Activated naive CD8-positive, alpha-beta T cell treated with anti-CD3 and anti-CD28 coated beads, Interleukin-2, amount 10 ng/mL, durations not matched to agents 7 days and 5 days (primary cell): ENCODE data around the gene STIMATE. TPM values are rescaled to one million over a fixed set of nuclear protein-coding genes. Genes with fewer than 3 reads are reported as not detected.

Experiments used
- ATAC-seq: fragments of 150-1000 bp; cut with Tn5 transposase; one replicate; pipeline ENCODE4 v1.10.0; 2021; ENCODE audit warnings: low read depth, moderate library complexity
- POLR2A ChIA-PET: fragments of 350-600 bp; sonication (Branson Sonifier 250); formaldehyde crosslinking; loops from one replicate; lab custom pipeline; 2021; ENCODE audit warnings: antibody characterized with exemption; lab: Charles Lee
- DNase-seq: peaks from one replicate; pipeline ENCODE4 v3.0.0; 2021
- H3K27ac Mint-ChIP-seq: one replicate; pipeline ENCODE4 v1.8.0; 2022; ENCODE audit warnings: mild to moderate bottlenecking, mixed read lengths
- H3K27me3 Mint-ChIP-seq: one replicate; pipeline ENCODE4 v1.8.0; 2022; ENCODE audit warnings: mild to moderate bottlenecking, moderate library complexity, mixed read lengths
- H3K36me3 Mint-ChIP-seq: one replicate; pipeline ENCODE4 v1.8.0; 2021; ENCODE audit warnings: mild to moderate bottlenecking, mixed read lengths
- H3K4me1 Mint-ChIP-seq: one replicate; pipeline ENCODE4 v1.8.0; 2021; ENCODE audit warnings: mixed read lengths
- H3K4me3 Mint-ChIP-seq: one replicate; pipeline ENCODE4 v1.8.0; 2022; ENCODE audit warnings: mild to moderate bottlenecking, moderate library complexity, mixed read lengths
- H3K9me3 Mint-ChIP-seq: one replicate; pipeline ENCODE4 v1.8.0; 2021; ENCODE audit warnings: mixed read lengths
- total RNA-seq, 2 experiments: library from RNA; stranded (reverse); gene quantifications; one replicate each; pipeline ENCODE4 v1.2.3, GENCODE V29; 2021

The STIMATE gene
- total RNA-seq, 2 experiments from 2014 or later: 38.5 to 39.1 TPM

DNA sequence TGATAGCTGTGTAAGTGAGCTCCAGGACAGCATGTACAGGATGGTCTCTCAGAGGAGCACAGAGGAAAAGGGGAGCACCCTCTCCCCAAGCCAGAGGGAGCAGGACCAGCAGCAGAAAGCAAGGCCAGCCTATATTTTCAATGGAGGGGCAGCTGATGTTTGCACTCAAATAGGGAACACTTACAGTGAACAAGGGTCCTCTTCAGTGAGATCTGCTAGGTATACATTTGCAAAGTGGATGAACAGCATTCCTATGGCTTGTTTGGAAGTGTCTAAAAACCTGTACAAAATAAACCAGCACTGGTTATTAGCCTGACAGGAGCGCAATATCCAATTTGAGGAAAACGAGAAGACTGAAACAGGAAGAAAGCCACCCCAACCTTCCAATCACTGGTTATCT, 44.9 kb downstream of the STIMATE start:
- ATAC-seq (no peak), DNase-seq (no peak)
- H3K36me3 Mint-ChIP-seq: peaks cover 5% of the 10 kb centered on the region
- POLR2A ChIA-PET: no interaction called here
- H3K9me3 Mint-ChIP-seq: no peaks in the 10 kb centered on the region
- no peak overlapping the region for H3K4me3 Mint-ChIP-seq
- no peaks in the 10 kb centered on the region for H3K27me3 Mint-ChIP-seq
- H3K4me1 Mint-ChIP-seq: no peaks in the 10 kb centered on the region
- no peak overlapping the region for H3K27ac Mint-ChIP-seq

DNA sequence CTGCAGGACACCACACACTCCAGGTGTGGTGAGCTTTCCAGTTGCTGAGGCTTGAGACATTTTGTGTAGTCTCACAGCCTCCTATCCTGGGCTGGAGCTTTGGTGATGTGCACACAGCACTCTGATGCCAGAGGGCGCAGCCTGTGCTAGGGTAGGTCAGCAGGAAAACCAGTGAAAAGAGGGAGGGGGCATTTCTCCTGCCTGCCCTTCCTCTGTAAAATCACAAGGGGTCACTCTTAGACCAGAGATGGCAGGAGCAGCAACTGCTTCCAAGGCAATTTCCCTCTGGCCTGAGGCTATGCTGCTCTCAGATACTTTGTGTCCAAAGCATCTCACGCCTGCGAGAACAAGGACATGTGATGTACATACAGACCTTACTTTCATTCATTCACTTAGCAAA, 46.0 kb downstream of the STIMATE start:
- H3K9me3 Mint-ChIP-seq: no peaks in the 10 kb centered on the region
- DNase-seq (no peak), ATAC-seq (peak; percentile 56)
- peaks cover 6% of the 10 kb centered on the region for H3K4me1 Mint-ChIP-seq
- no peaks in the 10 kb centered on the region for H3K27me3 Mint-ChIP-seq
- peaks cover 5% of the 10 kb centered on the region for H3K36me3 Mint-ChIP-seq
- H3K4me3 Mint-ChIP-seq: no peak overlapping the region
- no peak overlapping the region for H3K27ac Mint-ChIP-seq
- POLR2A ChIA-PET: no interaction called here

- DNase-seq: no peak
- peaks cover 5% of the 10 kb centered on the region for H3K36me3 Mint-ChIP-seq
- H3K9me3 Mint-ChIP-seq: no peaks in the 10 kb centered on the region
- peaks cover 8% of the 10 kb centered on the region for H3K4me1 Mint-ChIP-seq
- H3K27ac Mint-ChIP-seq: no peak overlapping the region
- POLR2A ChIA-PET: no interaction called here
- H3K27me3 Mint-ChIP-seq: no peaks in the 10 kb centered on the region
- no peak for ATAC-seq
- no peak overlapping the region for H3K4me3 Mint-ChIP-seq
These were observed 47.7 kb downstream of the STIMATE start for GRCh38 chr3:52849656-52850055.

- Mint-ChIP-seq H3K27me3 (no peaks in the 10 kb centered on the region), H3K4me3 (no peak overlapping the region), H3K9me3 (no peaks in the 10 kb centered on the region), H3K36me3 (peaks cover 5% of the 10 kb centered on the region), H3K4me1 (peaks cover 11% of the 10 kb centered on the region), H3K27ac (no peak overlapping the region)
- POLR2A ChIA-PET: no interaction called here
- ATAC-seq (no peak), DNase-seq (no peak)
These were observed 48.7 kb downstream of the STIMATE start for GRCh38 chr3:52848617-52849016.

DNA sequence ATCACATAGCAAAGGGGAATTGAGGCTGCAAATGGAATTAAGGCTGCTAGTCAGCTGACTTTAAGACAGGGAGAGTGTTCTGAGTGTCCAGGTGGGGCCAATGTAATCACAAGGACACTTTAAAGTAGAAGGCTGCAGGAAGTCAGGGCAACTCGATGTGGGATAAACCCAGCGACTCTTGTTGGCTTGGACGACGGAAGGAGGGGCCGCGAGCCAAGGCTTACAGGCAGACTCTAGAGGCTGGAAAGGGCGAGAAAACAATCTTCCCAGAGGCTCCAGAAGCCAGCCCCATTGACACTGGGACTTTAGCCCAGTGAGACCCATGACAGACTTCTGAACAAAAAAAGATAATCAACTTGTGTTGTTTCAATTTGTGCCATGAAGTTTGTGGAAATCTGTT, 49.6 kb downstream of the STIMATE start:
- ATAC-seq: no peak
- Mint-ChIP-seq H3K4me1 (peaks cover 11% of the 10 kb centered on the region), H3K27me3 (no peaks in the 10 kb centered on the region), H3K9me3 (no peaks in the 10 kb centered on the region), H3K4me3 (no peak overlapping the region), H3K27ac (no peak overlapping the region), H3K36me3 (peaks cover 5% of the 10 kb centered on the region)
- no peak for DNase-seq
- POLR2A ChIA-PET: no interaction called here

- Mint-ChIP-seq H3K36me3 (peaks cover 5% of the 10 kb centered on the region), H3K4me3 (no peak overlapping the region), H3K4me1 (peaks cover 11% of the 10 kb centered on the region), H3K27me3 (no peaks in the 10 kb centered on the region), H3K9me3 (no peaks in the 10 kb centered on the region), H3K27ac (no peak overlapping the region)
- DNase-seq (no peak), ATAC-seq (no peak)
- POLR2A ChIA-PET: no interaction called here
These were observed 50.1 kb downstream of the STIMATE start for GRCh38 chr3:52847241-52847640.

GRCh38 chr3:52846432-52846965, 50.8 kb downstream of the STIMATE start:
- Mint-ChIP-seq H3K36me3 (peaks cover 1% of the 10 kb centered on the region), H3K27ac (no peak overlapping the region)
- no peak for ATAC-seq

DNA sequence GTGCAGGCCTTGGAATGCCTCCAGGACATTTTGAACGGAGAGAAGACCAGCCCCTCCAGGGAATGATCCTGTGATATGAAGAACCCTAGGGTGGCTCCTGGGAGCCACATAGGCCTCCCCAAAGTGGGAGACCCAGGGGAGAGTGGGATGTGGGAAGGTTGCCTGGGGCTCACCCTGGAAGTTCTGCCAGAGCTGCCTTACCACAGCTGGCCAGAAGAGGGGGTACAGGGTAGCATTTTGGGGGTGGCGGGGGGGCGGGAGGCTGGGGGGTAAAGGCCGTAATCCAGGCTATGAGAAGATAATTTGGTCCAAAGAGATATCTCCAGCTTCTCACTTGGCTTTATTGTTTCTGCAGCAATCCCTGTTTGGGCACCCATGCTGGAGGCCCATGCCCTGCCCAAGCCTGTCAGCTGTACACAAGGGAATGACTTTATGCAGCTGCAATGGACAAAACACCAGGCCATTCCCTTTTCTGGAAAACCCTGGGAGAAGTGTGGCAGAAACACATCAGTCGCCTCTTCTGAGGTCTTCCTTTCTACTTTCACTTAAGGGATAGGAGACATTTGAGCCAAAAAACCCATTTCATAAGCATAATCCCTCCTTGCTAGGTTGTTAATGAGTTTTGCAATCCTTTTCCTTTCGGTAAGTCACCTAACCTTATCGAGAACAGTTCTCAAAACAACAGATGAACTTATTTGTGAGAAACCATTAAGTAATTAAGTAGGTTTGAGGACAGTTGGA, 51.5 kb downstream of the STIMATE start:
- no peaks in the 10 kb centered on the region for H3K27me3 Mint-ChIP-seq
- H3K36me3 Mint-ChIP-seq: peaks cover 1% of the 10 kb centered on the region
- H3K9me3 Mint-ChIP-seq: no peaks in the 10 kb centered on the region
- no peak overlapping the region for H3K27ac Mint-ChIP-seq
- POLR2A ChIA-PET: interaction anchor here (0.9 kb wide), 1 partner anchor 200 kb away, joined by 3 read pairs; the partner anchor contains the start of gene SFMBT1
- no peak overlapping the region for H3K4me3 Mint-ChIP-seq
- peaks cover 11% of the 10 kb centered on the region for H3K4me1 Mint-ChIP-seq
- DNase-seq (no peak), ATAC-seq (no peak)

More at GRCh38 chr3:52846432-52846965, 50.8 kb downstream of the STIMATE start:
- Mint-ChIP-seq H3K4me3 (no peak overlapping the region), H3K4me1 (peaks cover 11% of the 10 kb centered on the region), H3K27me3 (no peaks in the 10 kb centered on the region), H3K9me3 (no peaks in the 10 kb centered on the region)
- no peak for DNase-seq
- POLR2A ChIA-PET: no interaction called here

- no peaks in the 10 kb centered on the region for H3K9me3 Mint-ChIP-seq
- peaks cover 4% of the 10 kb centered on the region for H3K36me3 Mint-ChIP-seq
- no peak overlapping the region for H3K4me3 Mint-ChIP-seq
- H3K4me1 Mint-ChIP-seq: peaks cover 11% of the 10 kb centered on the region
- ATAC-seq (no peak), DNase-seq (no peak)
- POLR2A ChIA-PET: interaction anchor here (0.9 kb wide), 1 partner anchor 201 kb away, joined by 3 read pairs; the partner anchor contains the start of gene SFMBT1
- H3K27me3 Mint-ChIP-seq: no peaks in the 10 kb centered on the region
- no peak overlapping the region for H3K27ac Mint-ChIP-seq
These were observed 52.2 kb downstream of the STIMATE start for GRCh38 chr3:52845157-52845556.

DNA sequence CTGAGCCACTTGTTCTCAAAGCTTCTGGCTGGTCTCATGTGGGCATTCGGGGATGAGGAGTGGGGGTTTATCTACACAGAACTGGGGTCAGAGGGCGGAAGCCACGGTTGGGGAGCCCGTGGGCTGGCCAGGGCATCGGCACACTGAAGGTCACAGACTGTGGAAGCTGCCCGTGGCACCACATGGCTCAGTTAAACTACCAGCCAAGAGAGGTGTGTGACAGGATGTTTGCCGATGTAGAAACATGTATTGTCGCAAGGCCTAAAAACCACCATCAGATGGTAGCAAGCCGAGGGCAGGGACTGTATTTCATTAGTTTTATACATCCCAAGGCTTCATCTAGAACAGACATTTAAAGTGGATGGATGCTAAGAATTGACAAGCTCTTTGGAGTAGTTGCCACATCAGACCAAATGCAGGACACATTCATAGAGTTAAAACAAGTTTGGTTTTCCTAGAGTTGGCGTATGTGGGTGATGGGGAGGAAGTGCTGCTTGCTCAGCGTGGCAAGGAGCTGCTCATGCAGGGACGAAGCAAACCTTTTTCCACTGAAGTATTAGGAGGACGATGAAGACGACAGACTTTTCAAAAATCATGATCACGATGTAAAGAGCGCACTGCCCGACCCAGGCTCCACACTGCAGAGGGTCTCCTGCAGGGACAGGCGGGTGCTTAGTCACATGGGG, 52.9 kb downstream of the STIMATE start:
- no peak overlapping the region for H3K27ac Mint-ChIP-seq
- H3K4me3 Mint-ChIP-seq: no peak overlapping the region
- ATAC-seq (no peak), DNase-seq (no peak)
- H3K36me3 Mint-ChIP-seq: peaks cover 5% of the 10 kb centered on the region
- POLR2A ChIA-PET: no interaction called here
- peaks cover 15% of the 10 kb centered on the region for H3K4me1 Mint-ChIP-seq
- no peaks in the 10 kb centered on the region for H3K9me3 Mint-ChIP-seq
- H3K27me3 Mint-ChIP-seq: no peaks in the 10 kb centered on the region

DNA sequence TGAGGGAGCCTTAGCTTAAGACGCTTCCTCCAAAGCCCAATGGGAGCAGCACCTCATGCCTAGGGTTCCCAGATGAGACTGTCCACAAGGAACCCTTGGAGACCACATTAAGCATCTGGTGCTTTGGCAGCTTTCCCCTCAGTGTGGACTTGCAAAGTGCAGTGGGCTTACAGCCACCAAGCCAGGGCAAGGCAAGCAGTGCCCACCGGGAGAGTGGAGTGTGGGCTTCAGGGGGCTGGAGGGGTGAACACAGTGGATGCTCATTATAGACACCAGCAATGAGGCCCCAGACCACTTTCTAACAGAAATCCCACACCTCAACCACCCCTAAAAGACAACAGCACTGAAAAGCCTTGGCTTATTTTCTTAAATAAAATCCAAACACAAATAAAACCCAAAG, 53.5 kb downstream of the STIMATE start:
- H3K4me3 Mint-ChIP-seq: no peak overlapping the region
- H3K9me3 Mint-ChIP-seq: no peaks in the 10 kb centered on the region
- peaks cover 19% of the 10 kb centered on the region for H3K4me1 Mint-ChIP-seq
- no peaks in the 10 kb centered on the region for H3K27me3 Mint-ChIP-seq
- no peak overlapping the region for H3K27ac Mint-ChIP-seq
- POLR2A ChIA-PET: no interaction called here
- no peak for ATAC-seq
- no peak for DNase-seq
- peaks cover 5% of the 10 kb centered on the region for H3K36me3 Mint-ChIP-seq

DNA sequence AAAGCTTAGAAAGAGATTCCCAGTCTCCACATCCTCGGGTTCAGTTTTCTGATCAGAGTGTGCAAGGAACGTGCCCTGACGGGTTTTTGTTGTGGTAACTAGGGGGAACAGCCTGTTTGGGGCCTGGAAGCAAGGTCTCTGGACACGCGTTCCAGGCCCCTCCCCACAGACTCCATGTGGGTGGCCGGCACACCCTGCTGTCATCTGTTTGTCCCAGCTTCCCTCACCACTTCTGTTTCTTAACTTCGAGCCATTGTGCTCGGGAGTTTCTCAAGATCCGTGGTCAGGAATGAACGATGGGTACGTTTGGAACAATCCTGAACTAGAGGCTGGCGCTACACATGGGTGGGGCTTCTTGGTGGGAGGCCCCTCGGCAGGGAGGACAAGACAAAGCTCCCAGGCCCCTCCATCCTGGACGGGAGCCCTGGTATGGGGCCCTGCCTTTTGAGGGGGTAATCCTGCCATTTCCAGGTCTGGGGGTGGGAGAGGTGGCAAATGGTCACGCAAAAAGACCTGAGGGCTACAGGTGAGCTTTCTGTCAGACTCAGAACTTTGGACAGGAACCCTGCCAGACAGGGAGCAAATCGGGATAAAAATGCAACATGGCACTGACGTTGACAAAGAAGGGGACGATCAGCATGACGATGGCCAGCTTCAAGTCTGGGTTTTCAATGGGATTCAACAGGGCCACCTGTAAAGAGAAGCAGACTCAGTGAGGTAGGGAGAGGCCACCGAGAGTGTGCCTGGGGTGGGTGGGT, 54.1 kb downstream of the STIMATE start:
- POLR2A ChIA-PET: interaction anchor here (0.5 to 0.6 kb wide), 2 partner anchors 185 to 588 kb away, joined by 4 to 5 read pairs; no protein-coding TSS in a partner anchor
- Mint-ChIP-seq H3K27ac (no peak overlapping the region), H3K36me3 (peaks cover 5% of the 10 kb centered on the region), H3K4me3 (no peak overlapping the region), H3K27me3 (no peaks in the 10 kb centered on the region), H3K4me1 (peaks cover 25% of the 10 kb centered on the region), H3K9me3 (no peaks in the 10 kb centered on the region)
- no peak for ATAC-seq
- DNase-seq: no peak

DNA sequence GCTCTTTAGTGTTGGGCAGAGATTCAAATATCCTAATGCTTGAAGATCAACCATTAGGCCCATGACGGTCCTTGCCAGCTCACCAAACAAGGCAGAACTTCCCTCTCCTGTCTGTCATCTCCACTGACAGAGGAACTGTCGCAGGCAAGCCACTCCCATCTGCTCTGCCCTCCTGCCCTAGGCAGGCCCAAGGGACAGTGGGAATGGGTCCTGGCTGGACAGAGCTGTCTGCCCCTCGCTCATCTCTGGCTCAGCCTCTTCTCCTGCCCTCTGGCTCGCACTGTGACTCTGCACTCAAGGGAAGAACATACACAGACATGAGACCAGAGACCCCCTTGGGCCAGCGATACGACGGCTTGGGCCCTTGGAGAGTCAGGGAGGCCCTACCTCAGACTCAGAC, 54.9 kb downstream of the STIMATE start:
- no peak overlapping the region for H3K27ac Mint-ChIP-seq

More for the DNA sequence above, 54.9 kb downstream of the STIMATE start:
- no peaks in the 10 kb centered on the region for H3K27me3 Mint-ChIP-seq
- H3K4me3 Mint-ChIP-seq: no peak overlapping the region
- DNase-seq (no peak), ATAC-seq (no peak)
- peaks cover 34% of the 10 kb centered on the region for H3K4me1 Mint-ChIP-seq
- H3K36me3 Mint-ChIP-seq: peaks cover 11% of the 10 kb centered on the region
- POLR2A ChIA-PET: interaction anchor here (0.5 kb wide), 1 partner anchor 587 kb away, joined by 4 read pairs; no protein-coding TSS in a partner anchor
- H3K9me3 Mint-ChIP-seq: no peaks in the 10 kb centered on the region
